ENCODE data around the gene GOT1.

- no peak for TF ChIP-seq POLR2AphosphoS5 (IDR thresholded peaks at IDR 0.05; ENCODE audit: borderline replicate concordance, low read depth, low read length)
- TF ChIP-seq EZH2 (IDR thresholded peaks at IDR 0.05) = no peak
- TF ChIP-seq FOXP2 (optimal IDR thresholded peaks at IDR 0.05; ENCODE audit: control extremely low read depth, extremely low read length, insufficient read depth) = no peak
These were observed 34.0 kb downstream of the GOT1 start for GRCh38 chr10:99396471-99396870.

All from SK-N-MC (cell line).